Measurements from ENCODE around the gene PDZD7. TPM values are rescaled to one million over a fixed set of nuclear protein-coding genes. Genes with fewer than 3 reads are reported as not detected.

Gene PDZD7
- total and polyA plus RNA-seq, 12 donors = 0.13 to 0.66 (median 0.22) TPM; not detected in 1

- H3K27me3 ChIP-seq = peaks cover 0 to under 1% (median 0%) of the 10 kb centered on the region in 7 donors
- no peak for TF ChIP-seq CTCF (IDR thresholded peaks at IDR 0.05)
- H3K36me3 ChIP-seq = peaks cover 0 to 52% (median 25%) of the 10 kb centered on the region in 9 donors
- 87 to 92% methylated on average over 3 of the region's 3 CpGs for WGBS, 2 donors
- H3K4me1 ChIP-seq = peaks cover 3 to 28% (median 16%) of the 10 kb centered on the region in 9 donors
- no peak for ATAC-seq
- H3K9me3 ChIP-seq = no peaks in the 10 kb centered on the region
- H3K27ac ChIP-seq = no peak overlapping the region
- intact Hi-C loops (cut with DNase I) = loop anchor here in 5 of 10 donors (2.0 to 10.0 kb wide), 4 partner anchors 21 to 105 kb away; partner anchors contain the start of genes KAZALD1 (in 1 of the 5) and TLX1 (in 1 of the 5)
- DNase-seq = no peak
- H3K4me3 ChIP-seq = no peak overlapping the region
Measured at GRCh38 chr10:101040061-101040460, 9.1 kb upstream of the PDZD7 start.

DNA sequence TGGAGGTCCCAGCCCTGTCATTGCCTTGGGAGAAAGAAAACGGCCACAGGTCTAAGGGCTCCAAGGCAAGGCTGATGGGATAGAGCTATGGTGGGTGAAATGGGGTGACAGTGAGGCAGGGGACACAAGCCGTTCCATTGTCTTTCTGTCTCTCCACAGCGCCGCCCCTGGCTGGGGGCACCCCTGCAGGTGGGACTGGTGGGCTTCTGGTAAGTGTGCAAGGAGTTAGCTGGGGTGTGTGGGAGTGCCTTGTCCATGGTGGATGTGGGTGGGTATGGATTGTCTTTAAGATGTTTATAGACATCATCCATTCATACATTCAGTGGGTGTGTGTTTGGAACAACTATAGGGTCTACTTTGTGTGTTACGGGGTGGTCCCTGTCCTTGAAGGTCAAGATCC is 7.6 kb upstream of the PDZD7 start:
- Histone ChIP-seq H3K4me1 (peaks cover 3 to 31% (median 19%) of the 10 kb centered on the region in 9 donors), H3K27ac (no peak overlapping the region), H3K9me3 (no peaks in the 10 kb centered on the region), H3K4me3 (no peak overlapping the region), H3K36me3 (peaks cover 0 to 59% (median 28%) of the 10 kb centered on the region in 9 donors), H3K27me3 (no peaks in the 10 kb centered on the region)
- no peak for DNase-seq
- no peak for ATAC-seq
- WGBS, 2 donors = 69 to 70% methylated on average over 5 of the region's 5 CpGs
- intact Hi-C loops (cut with DNase I) = no loop called here
- no peak for TF ChIP-seq CTCF (IDR thresholded peaks at IDR 0.05)

- TF ChIP-seq CTCF (IDR thresholded peaks at IDR 0.05) = no peak
- peaks cover 0 to 59% (median 28%) of the 10 kb centered on the region in 9 donors for H3K36me3 ChIP-seq
- intact Hi-C loops (cut with DNase I) = no loop called here
Measured at GRCh38 chr10:101036726-101037125, 5.8 kb upstream of the PDZD7 start.

GRCh38 chr10:101035916-101036702 is 5.2 kb upstream of the PDZD7 start:
- Histone ChIP-seq H3K4me3 (no peak overlapping the region), H3K4me1 (peaks cover 4 to 24% (median 20%) of the 10 kb centered on the region in 9 donors), H3K9me3 (no peaks in the 10 kb centered on the region), H3K27ac (no peak overlapping the region), H3K27me3 (no peaks in the 10 kb centered on the region), H3K36me3 (peaks cover 0 to 59% (median 28%) of the 10 kb centered on the region in 9 donors)
- 88 to 93% methylated on average over 10 of the region's 10 CpGs for WGBS, 2 donors
- TF ChIP-seq CTCF (IDR thresholded peaks at IDR 0.05) = no peak
- intact Hi-C loops (cut with DNase I) = no loop called here
- ATAC-seq (no peak), DNase-seq (no peak)

More at GRCh38 chr10:101036726-101037125, 5.8 kb upstream of the PDZD7 start:
- H3K27me3 ChIP-seq = no peaks in the 10 kb centered on the region
- WGBS, 2 donors = 84% methylated on average over 7 of the region's 7 CpGs
- H3K27ac ChIP-seq = no peak overlapping the region
- ATAC-seq (no peak), DNase-seq (no peak)
- H3K4me1 ChIP-seq = peaks cover 4 to 28% (median 26%) of the 10 kb centered on the region in 9 donors
- no peak overlapping the region for H3K4me3 ChIP-seq
- H3K9me3 ChIP-seq = no peaks in the 10 kb centered on the region

Data from heart right ventricle (tissue), 16 donors.